HepG2 (cell line): ENCODE measurements around the gene ZBTB7B. TPM values are rescaled to one million over a fixed set of nuclear protein-coding genes. Genes with fewer than 3 reads are reported as not detected.

Experiments used
- ARHGAP35 ChIP-seq: sonication (generic); formaldehyde crosslinking; IDR thresholded peaks from 2 replicates; pipeline ENCODE4 v1.9.0; 2022; ENCODE audit warnings: mild to moderate bottlenecking, inconsistent platforms, moderate library complexity, missing genetic modification reagents, borderline replicate concordance
- ETV5 ChIP-seq: IDR thresholded peaks from 2 replicates; pipeline ENCODE4 v1.6.1; 2018; ENCODE audit warnings: missing biosample characterization, missing genetic modification reagents, inconsistent platforms, borderline replicate concordance
- HOXA5 ChIP-seq: sonication (generic); formaldehyde crosslinking; IDR thresholded peaks from 2 replicates; pipeline ENCODE4 v1.4.0; 2020; ENCODE audit warnings: missing genetic modification reagents
- KAT2B ChIP-seq: fragments of 150-350 bp; IDR thresholded peaks from 2 replicates; pipeline ENCODE4 v1.6.1; 2014; ENCODE audit warnings: low read depth, low read length, borderline replicate concordance
- MTF1 ChIP-seq: sonication (generic); formaldehyde crosslinking; IDR thresholded peaks from 2 replicates; pipeline ENCODE4 v1.5.0; 2020; ENCODE audit warnings: missing genetic modification reagents
- MTF2 ChIP-seq: sonication (generic); formaldehyde crosslinking; IDR thresholded peaks from 2 replicates; pipeline ENCODE4 v1.5.0; 2020; ENCODE audit warnings: missing genetic modification reagents, borderline replicate concordance
- NFE2 ChIP-seq: sonication (generic); formaldehyde crosslinking; IDR thresholded peaks from 2 replicates; pipeline ENCODE4 v1.4.0; 2020; ENCODE audit warnings: missing genetic modification reagents
- NFYC ChIP-seq: IDR thresholded peaks from 2 replicates; pipeline ENCODE4 v1.6.1; 2016; ENCODE audit warnings: missing genetic modification reagents, missing compliant biosample characterization
- NKX3-1 ChIP-seq: sonication (generic); formaldehyde crosslinking; IDR thresholded peaks from 2 replicates; pipeline ENCODE4 v1.5.0; 2020; ENCODE audit warnings: missing genetic modification reagents
- PCBP1 ChIP-seq: fragments of 200-400 bp; formaldehyde crosslinking; IDR thresholded peaks from 2 replicates; pipeline ENCODE4 v1.6.1; 2017; ENCODE audit warnings: mild to moderate bottlenecking, low read depth, low read length, borderline replicate concordance
- PHB2 ChIP-seq: fragments of 450-650 bp; IDR thresholded peaks from 2 replicates; pipeline ENCODE4 v1.6.1; 2018; ENCODE audit not compliant: partially characterized antibody
- SMYD3 ChIP-seq: sonication (generic); formaldehyde crosslinking; IDR thresholded peaks from 2 replicates; pipeline ENCODE4 v1.8.1; 2023; ENCODE audit warnings: mild to moderate bottlenecking, missing genetic modification reagents
- SOX6 ChIP-seq, 2 experiments: fragments of 450-650 bp in 1 of 2; sonication (generic) in 1 of 2; formaldehyde crosslinking in 1 of 2; IDR thresholded peaks; 2 replicates each; pipeline versions ENCODE4 v1.4.0 to v1.6.1; 2017 to 2020; ENCODE audit warnings: antibody characterized with exemption in 1 of 2, mild to moderate bottlenecking in 1 of 2, missing genetic modification reagents in 1 of 2
- TCF12 ChIP-seq, 2 experiments: fragments of 450-650 bp in 1 of 2; sonication (generic) in 1 of 2; formaldehyde crosslinking in 1 of 2; IDR thresholded peaks; 2 replicates each; pipeline versions ENCODE4 v1.6.1 to v1.8.0; 2017 to 2022; ENCODE audit warnings: antibody characterized with exemption in 1 of 2, mild to moderate bottlenecking in 1 of 2, missing genetic modification reagents in 1 of 2, moderate library complexity in 1 of 2
- polyA plus RNA-seq, 8 experiments: library from polyadenylated mRNA; depleted of rRNA in 3 of 8; stranded (reverse) in 7 of 8; unstranded in 1 of 8; fragments of >200 nt; fragmentation: Illumina TruSeq in 4 of 8; extraction: Trizol in 4 of 8; gene quantifications; 2 replicates each; pipeline versions ENCODE4 v1.2.1 to v1.2.3, GENCODE V29; 2011 to 2016; ENCODE audit warnings: low read depth in 4 of 8, missing spikeins in 1 of 8, mixed read lengths in 1 of 8; ENCODE audit not compliant: insufficient read depth in 1 of 8
- total RNA-seq, 5 experiments: library from RNA; depleted of rRNA; stranded (reverse); fragments of >200 nt; fragmentation: Illumina TruSeq; extraction: Trizol; gene quantifications; 2 replicates each; pipeline ENCODE4 v1.2.3, GENCODE V29; 2016; ENCODE audit warnings: low read depth in 1 of 5
- TF ChIP-seq, protein P1 (sequence below): IDR thresholded peaks from 2 replicates; pipeline ENCODE4 v1.6.1; 2016; ENCODE audit warnings: missing compliant biosample characterization, missing genetic modification reagents, borderline replicate concordance
- TF ChIP-seq, protein P2 (sequence below): sonication (generic); formaldehyde crosslinking; IDR thresholded peaks from 2 replicates; pipeline ENCODE4 v1.4.0; 2020; ENCODE audit warnings: mild to moderate bottlenecking, missing genetic modification reagents
- TF ChIP-seq, protein P3 (sequence below): sonication (generic); formaldehyde crosslinking; IDR thresholded peaks from 2 replicates; pipeline ENCODE4 v1.5.1; 2020; ENCODE audit warnings: mild to moderate bottlenecking, missing genetic modification reagents
- TF ChIP-seq, protein P4 (sequence below), 2 experiments: sonication (generic) in 1 of 2; formaldehyde crosslinking in 1 of 2; IDR thresholded peaks; 2 replicates each; pipeline versions ENCODE4 v1.5.1 to v1.6.1; 2011 to 2020; ENCODE audit warnings: borderline replicate concordance in 1 of 2, low read depth in 1 of 2, low read length in 1 of 2, mild to moderate bottlenecking in 1 of 2, missing genetic modification reagents in 1 of 2, moderate library complexity in 1 of 2

Gene ZBTB7B
- total and polyA plus RNA-seq, 2 of the 13 experiments (the other 11 are each of a cell fraction or from before 2014, with no cell fraction given): 15.5 to 17.5 TPM

DNA sequence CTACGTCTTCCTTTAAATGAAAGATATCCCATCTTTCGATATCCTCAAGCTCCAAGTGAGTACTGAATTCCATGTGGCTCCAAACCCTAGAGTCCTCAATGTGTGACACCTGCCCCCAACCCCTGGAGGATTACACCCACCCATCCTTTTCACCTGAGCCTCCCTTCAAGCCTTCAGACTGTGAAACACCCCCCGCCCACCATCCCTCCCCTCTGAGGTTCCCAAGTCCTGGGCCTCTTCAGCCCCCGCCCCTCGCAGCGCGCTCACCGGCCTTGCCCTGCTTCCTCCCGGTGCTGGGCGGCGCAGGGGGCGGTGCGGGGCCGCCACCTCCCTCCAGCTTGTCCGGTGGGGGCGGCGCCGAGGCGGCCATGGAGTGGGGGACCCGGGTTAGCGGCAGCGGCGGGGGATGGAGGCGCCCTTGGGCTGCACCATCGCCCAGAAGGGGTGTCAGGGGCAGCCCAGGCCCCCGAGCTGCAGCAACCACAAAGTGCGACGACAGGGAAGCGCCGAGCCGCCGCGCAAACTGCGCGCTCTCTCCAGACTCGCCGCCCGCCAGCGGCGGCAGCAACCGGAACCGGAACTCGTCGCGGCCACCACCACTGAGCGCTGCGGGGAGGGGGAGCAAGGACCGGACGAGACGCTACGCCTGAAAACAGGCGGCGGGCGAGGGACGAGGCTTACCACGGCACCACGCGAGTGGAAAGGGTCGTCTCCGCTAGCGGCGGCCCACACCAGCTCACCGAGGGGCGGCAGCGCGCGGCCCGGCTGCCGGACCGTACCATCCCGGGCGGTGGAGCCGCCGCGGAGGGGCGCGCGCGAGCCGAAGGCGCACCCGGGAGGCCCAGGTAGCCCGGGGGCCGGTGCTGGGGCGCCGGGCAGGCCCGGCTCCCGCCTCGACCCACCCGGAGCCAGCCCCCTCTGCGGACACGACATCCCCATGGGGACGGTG lies 41.1 kb upstream of the ZBTB7B start, which contains the start of gene PYGO2 (continued):
- TF ChIP-seq TCF12 (IDR thresholded peaks at IDR 0.05) (no peak), TCF12 (CRISPR knock-in tag; IDR thresholded peaks at IDR 0.05) (no peak), SMYD3 (CRISPR knock-in tag) (no peak), NFE2 (CRISPR knock-in tag) (no peak), ETV5 (CRISPR knock-in tag) (peak; percentile 78), NFYC (CRISPR knock-in tag) (no peak), HOXA5 (CRISPR knock-in tag) (0 out of 2 replicates have a peak, but pooled peaks have one; percentile 85), PHB2 (no peak), MTF2 (CRISPR knock-in tag) (0 out of 2 replicates have a peak, but pooled peaks have one; percentile 63), NKX3-1 (CRISPR knock-in tag) (peak; percentile 81; the same call in 1 of the 2 replicates), PCBP1 (no peak), MTF1 (0 out of 2 replicates have a peak, but pooled peaks have one; percentile 56), KAT2B (no peak), SOX6 (IDR thresholded peaks at IDR 0.05) (no peak), SOX6 (CRISPR knock-in tag; IDR thresholded peaks at IDR 0.05) (0 out of 2 replicates have a peak, but pooled peaks have one; percentile 40), ARHGAP35 (CRISPR knock-in tag) (no peak)
- TF ChIP-seq, protein P1, sequence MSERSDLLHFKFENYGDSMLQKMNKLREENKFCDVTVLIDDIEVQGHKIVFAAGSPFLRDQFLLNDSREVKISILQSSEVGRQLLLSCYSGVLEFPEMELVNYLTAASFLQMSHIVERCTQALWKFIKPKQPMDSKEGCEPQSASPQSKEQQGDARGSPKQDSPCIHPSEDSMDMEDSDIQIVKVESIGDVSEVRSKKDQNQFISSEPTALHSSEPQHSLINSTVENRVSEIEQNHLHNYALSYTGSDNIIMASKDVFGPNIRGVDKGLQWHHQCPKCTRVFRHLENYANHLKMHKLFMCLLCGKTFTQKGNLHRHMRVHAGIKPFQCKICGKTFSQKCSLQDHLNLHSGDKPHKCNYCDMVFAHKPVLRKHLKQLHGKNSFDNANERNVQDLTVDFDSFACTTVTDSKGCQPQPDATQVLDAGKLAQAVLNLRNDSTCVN (CRISPR knock-in tag): no peak
- TF ChIP-seq, protein P2, sequence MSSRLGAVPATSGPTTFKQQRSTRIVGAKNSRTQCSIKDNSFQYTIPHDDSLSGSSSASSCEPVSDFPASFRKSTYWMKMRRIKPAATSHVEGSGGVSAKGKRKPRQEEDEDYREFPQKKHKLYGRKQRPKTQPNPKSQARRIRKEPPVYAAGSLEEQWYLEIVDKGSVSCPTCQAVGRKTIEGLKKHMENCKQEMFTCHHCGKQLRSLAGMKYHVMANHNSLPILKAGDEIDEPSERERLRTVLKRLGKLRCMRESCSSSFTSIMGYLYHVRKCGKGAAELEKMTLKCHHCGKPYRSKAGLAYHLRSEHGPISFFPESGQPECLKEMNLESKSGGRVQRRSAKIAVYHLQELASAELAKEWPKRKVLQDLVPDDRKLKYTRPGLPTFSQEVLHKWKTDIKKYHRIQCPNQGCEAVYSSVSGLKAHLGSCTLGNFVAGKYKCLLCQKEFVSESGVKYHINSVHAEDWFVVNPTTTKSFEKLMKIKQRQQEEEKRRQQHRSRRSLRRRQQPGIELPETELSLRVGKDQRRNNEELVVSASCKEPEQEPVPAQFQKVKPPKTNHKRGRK (CRISPR knock-in tag): no peak
- TF ChIP-seq, protein P3, sequence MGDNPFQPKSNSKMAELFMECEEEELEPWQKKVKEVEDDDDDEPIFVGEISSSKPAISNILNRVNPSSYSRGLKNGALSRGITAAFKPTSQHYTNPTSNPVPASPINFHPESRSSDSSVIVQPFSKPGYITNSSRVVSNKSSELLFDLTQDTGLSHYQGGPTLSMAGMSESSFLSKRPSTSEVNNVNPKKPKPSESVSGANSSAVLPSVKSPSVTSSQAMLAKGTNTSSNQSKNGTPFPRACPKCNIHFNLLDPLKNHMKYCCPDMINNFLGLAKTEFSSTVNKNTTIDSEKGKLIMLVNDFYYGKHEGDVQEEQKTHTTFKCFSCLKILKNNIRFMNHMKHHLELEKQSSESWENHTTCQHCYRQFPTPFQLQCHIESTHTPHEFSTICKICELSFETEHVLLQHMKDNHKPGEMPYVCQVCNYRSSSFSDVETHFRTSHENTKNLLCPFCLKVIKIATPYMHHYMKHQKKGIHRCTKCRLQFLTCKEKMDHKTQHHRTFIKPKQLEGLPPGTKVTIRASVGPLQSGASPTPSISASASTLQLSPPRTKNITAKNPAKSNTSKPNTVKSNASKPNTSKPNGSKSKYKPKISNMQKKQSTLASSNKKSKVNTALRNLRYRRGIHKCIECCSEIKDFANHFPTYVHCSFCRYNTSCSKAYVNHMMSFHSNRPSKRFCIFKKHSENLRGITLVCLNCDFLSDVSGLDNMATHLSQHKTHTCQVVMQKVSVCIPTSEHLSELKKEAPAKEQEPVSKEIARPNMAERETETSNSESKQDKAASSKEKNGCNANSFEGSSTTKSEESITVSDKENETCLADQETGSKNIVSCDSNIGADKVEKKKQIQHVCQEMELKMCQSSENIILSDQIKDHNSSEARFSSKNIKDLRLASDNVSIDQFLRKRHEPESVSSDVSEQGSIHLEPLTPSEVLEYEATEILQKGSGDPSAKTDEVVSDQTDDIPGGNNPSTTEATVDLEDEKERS (CRISPR knock-in tag): no peak
- TF ChIP-seq, protein P4, sequence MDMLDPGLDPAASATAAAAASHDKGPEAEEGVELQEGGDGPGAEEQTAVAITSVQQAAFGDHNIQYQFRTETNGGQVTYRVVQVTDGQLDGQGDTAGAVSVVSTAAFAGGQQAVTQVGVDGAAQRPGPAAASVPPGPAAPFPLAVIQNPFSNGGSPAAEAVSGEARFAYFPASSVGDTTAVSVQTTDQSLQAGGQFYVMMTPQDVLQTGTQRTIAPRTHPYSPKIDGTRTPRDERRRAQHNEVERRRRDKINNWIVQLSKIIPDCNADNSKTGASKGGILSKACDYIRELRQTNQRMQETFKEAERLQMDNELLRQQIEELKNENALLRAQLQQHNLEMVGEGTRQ (IDR thresholded peaks at IDR 0.05; ENCODE audit: low read depth, low read length): no peak
- TF ChIP-seq, protein P4 (CRISPR knock-in tag; IDR thresholded peaks at IDR 0.05; ENCODE audit: borderline replicate concordance): no peak
